Measurements from ENCODE around the gene CANX.
A peak's percentile ranks its signal among the peaks of the same experiment; 100 is the strongest.

CANX gene

DNA sequence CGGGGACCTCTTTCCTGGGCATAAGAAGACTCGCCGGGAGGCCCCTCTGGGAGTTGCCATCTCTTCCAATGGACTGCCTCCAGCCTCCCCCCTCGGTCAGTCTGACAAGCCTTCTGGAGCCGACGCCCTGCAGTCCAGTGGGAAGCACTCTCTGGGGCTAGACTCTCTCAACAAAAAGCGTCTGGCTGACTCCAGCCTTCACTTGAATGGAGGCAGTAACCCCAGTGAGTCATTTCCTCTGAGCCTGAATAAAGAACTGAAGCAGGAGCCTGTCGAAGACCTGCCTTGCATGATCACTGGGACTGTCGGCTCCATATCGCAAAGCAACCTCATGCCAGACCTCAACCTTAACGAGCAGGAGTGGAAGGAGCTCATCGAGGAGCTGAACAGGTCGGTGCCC lies 66.6 kb downstream of the CANX start:
- Histone ChIP-seq H3K36me3 (ENCODE audit: control insufficient read depth in 2 of 2, insufficient read depth in 2 of 2, low read length in 2 of 2) (peaks cover 28 to 33% of the 10 kb centered on the region in 2 donors), H3K4me3 (ENCODE audit: low read length in 2 of 2) (no peak overlapping the region), H3K9ac (ENCODE audit: low read depth in 1 of 2, low read length in 2 of 2) (peak overlapping the region in 1 of 2 donors; percentile 41), H3K4me1 (ENCODE audit: control insufficient read depth in 2 of 2, insufficient read depth in 2 of 2, low read length in 2 of 2) (peaks cover 27% of the 10 kb centered on the region in 2 donors), H3K27ac (ENCODE audit: low read depth in 2 of 2, low read length in 2 of 2) (no peak overlapping the region), H3K9me3 (ENCODE audit: control insufficient read depth in 2 of 2, low read length in 2 of 2) (no peaks in the 10 kb centered on the region), H3K27me3 (ENCODE audit: control insufficient read depth in 2 of 2, insufficient read depth in 2 of 2, low read length in 2 of 2) (no peaks in the 10 kb centered on the region)

DNA sequence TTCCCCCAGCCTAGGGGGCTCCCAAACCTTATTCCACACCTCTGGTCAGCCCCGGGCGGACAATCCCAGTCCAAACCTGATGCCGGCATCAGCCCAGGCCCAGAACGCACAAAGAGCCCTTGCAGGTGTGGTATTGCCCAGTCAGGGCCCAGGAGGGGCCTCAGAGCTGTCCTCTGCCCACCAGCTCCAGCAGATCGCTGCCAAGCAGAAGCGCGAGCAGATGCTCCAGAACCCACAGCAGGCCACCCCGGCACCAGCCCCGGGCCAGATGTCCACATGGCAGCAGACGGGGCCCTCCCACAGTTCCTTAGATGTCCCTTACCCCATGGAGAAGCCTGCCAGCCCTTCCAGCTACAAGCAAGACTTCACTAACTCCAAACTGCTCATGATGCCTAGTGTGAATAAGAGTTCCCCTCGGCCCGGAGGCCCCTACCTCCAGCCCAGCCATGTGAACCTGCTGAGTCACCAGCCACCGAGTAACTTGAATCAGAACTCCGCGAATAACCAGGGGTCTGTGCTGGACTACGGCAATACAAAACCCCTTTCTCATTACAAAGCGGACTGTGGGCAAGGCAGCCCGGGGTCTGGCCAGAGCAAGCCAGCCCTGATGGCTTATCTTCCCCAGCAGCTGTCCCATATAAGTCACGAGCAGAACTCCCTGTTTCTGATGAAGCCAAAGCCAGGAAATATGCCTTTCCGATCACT lies 67.4 kb downstream of the CANX start:
- Histone ChIP-seq H3K9me3 (ENCODE audit: control insufficient read depth in 2 of 2, low read length in 2 of 2) (no peaks in the 10 kb centered on the region), H3K36me3 (ENCODE audit: control insufficient read depth in 2 of 2, insufficient read depth in 2 of 2, low read length in 2 of 2) (peaks cover 35 to 38% of the 10 kb centered on the region in 2 donors), H3K9ac (ENCODE audit: low read depth in 1 of 2, low read length in 2 of 2) (no peak overlapping the region), H3K27me3 (ENCODE audit: control insufficient read depth in 2 of 2, insufficient read depth in 2 of 2, low read length in 2 of 2) (no peaks in the 10 kb centered on the region), H3K4me1 (ENCODE audit: control insufficient read depth in 2 of 2, insufficient read depth in 2 of 2, low read length in 2 of 2) (peaks cover 27% of the 10 kb centered on the region in 2 donors), H3K27ac (ENCODE audit: low read depth in 2 of 2, low read length in 2 of 2) (no peak overlapping the region), H3K4me3 (ENCODE audit: low read length in 2 of 2) (no peak overlapping the region)

DNA sequence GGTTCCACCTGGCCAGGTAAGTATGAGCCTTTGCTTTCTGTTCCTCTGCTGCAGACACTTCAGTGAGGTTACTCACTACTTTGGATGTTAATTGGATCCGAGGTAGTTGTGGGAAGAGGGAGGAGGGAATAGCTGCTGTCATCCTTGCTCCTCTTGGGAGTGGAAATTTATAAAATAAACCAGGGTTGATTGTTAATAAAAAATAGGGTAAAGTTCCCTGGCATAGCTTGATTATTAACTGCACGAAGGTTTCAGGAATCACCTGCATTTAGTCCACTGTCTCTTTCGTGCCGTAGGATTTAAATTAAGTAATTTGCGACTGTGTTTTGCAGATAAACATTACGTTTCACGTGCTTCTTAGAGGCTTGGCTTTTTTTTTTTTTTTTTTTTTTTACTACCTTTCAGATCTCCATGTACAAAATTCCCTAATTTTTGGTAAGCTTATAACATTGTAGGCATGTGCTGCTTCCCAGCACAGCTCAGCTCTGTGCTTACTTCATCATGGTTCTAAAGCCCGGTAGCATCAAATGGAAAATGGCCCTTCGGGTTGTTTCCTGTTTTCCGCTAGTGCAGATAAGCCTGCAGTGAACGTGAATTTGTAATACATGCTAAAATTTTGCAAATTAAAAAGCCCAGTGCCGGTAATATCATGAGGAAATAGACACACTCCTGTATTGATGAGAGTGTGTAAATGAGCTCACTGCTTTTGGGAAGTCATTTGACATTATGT lies 68.1 kb downstream of the CANX start:
- Histone ChIP-seq H3K9ac (ENCODE audit: low read depth in 1 of 2, low read length in 2 of 2) (no peak overlapping the region), H3K9me3 (ENCODE audit: control insufficient read depth in 2 of 2, low read length in 2 of 2) (no peaks in the 10 kb centered on the region), H3K27me3 (ENCODE audit: control insufficient read depth in 2 of 2, insufficient read depth in 2 of 2, low read length in 2 of 2) (no peaks in the 10 kb centered on the region), H3K27ac (ENCODE audit: low read depth in 2 of 2, low read length in 2 of 2) (no peak overlapping the region), H3K4me3 (ENCODE audit: low read length in 2 of 2) (no peak overlapping the region), H3K4me1 (ENCODE audit: control insufficient read depth in 2 of 2, insufficient read depth in 2 of 2, low read length in 2 of 2) (peaks cover 23% of the 10 kb centered on the region in 2 donors), H3K36me3 (ENCODE audit: control insufficient read depth in 2 of 2, insufficient read depth in 2 of 2, low read length in 2 of 2) (peaks cover 42 to 46% of the 10 kb centered on the region in 2 donors)

DNA sequence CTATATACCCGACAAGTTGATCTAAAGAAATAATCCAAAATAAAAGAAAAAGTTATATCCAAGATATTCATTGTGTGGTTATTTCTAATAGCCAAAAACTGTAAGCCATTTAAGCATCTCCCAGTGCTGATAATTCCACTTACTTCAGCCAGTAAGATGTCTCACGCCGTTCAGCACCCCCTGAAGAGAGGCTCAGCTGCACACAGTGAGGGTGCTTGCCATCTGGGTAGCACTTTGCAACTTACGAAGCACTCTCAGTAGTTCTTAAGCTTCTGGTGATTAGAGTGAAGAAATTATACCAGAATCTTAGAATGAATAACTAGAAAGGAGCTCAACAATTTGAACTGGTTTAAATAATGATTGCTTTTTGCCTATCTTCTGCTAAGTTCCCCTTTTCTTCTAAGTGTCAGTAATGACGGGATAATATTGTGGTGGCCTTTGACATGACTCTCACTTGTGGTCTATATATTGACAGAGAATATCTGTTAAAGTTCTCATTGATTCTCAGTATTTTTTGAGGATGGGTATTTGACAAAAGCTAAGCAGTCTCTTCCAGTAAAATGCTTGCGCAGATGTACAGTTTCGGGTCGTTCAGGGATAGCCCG lies 68.8 kb downstream of the CANX start:
- H3K36me3 ChIP-seq (ENCODE audit: control insufficient read depth in 2 of 2, insufficient read depth in 2 of 2, low read length in 2 of 2), result peaks cover 49 to 50% of the 10 kb centered on the region in 2 donors
- peaks cover 16% of the 10 kb centered on the region in 2 donors for H3K4me1 ChIP-seq (ENCODE audit: control insufficient read depth in 2 of 2, insufficient read depth in 2 of 2, low read length in 2 of 2)
- no peak overlapping the region for H3K4me3 ChIP-seq (ENCODE audit: low read length in 2 of 2)
- no peaks in the 10 kb centered on the region for H3K9me3 ChIP-seq (ENCODE audit: control insufficient read depth in 2 of 2, low read length in 2 of 2)
- H3K27ac ChIP-seq (ENCODE audit: low read depth in 2 of 2, low read length in 2 of 2), result no peak overlapping the region
- no peaks in the 10 kb centered on the region for H3K27me3 ChIP-seq (ENCODE audit: control insufficient read depth in 2 of 2, insufficient read depth in 2 of 2, low read length in 2 of 2)
- H3K9ac ChIP-seq (ENCODE audit: low read depth in 1 of 2, low read length in 2 of 2), result no peak overlapping the region

DNA sequence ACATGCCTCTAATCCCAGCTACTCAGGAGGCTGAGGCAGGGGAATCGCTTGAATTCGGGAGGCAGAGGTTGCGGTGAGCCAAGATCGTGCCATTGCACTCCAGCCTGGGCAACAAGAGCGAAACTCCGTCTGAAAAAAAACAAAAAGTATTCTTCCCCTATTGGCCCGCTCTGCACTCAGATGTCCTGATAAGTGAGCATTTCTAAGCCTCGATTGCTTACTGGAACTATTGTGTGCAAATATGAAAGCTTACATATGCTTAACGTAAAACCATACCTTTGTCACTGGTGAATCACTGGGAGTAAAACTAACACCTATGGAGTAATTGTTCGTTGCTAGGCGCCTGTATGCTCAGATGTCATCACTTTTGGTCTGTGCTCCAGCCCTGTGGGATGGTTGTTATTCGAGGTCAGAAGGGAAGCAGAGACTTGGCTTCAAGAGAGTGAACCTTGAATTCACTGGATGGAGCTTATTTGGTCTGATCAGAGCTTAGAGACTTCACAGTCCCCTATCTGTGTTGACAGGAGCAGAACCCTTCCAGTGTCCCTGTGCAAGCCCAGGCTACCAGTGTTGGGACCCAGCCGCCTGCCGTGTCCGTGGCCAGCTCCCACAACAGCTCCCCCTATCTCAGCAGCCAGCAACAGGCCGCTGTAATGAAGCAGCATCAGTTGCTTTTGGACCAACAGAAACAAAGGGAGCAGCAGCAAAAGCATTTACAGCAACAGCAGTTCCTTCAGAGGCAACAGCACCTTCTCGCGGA lies 69.7 kb downstream of the CANX start:
- no peaks in the 10 kb centered on the region for H3K27me3 ChIP-seq (ENCODE audit: control insufficient read depth in 2 of 2, insufficient read depth in 2 of 2, low read length in 2 of 2)
- no peak overlapping the region for H3K4me3 ChIP-seq (ENCODE audit: low read length in 2 of 2)
- no peak overlapping the region for H3K9ac ChIP-seq (ENCODE audit: low read depth in 1 of 2, low read length in 2 of 2)
- H3K27ac ChIP-seq (ENCODE audit: low read depth in 2 of 2, low read length in 2 of 2), result no peak overlapping the region
- H3K36me3 ChIP-seq (ENCODE audit: control insufficient read depth in 2 of 2, insufficient read depth in 2 of 2, low read length in 2 of 2), result peaks cover 56 to 58% of the 10 kb centered on the region in 2 donors
- H3K9me3 ChIP-seq (ENCODE audit: control insufficient read depth in 2 of 2, low read length in 2 of 2), result no peaks in the 10 kb centered on the region
- peaks cover 8% of the 10 kb centered on the region in 2 donors for H3K4me1 ChIP-seq (ENCODE audit: control insufficient read depth in 2 of 2, insufficient read depth in 2 of 2, low read length in 2 of 2)

DNA sequence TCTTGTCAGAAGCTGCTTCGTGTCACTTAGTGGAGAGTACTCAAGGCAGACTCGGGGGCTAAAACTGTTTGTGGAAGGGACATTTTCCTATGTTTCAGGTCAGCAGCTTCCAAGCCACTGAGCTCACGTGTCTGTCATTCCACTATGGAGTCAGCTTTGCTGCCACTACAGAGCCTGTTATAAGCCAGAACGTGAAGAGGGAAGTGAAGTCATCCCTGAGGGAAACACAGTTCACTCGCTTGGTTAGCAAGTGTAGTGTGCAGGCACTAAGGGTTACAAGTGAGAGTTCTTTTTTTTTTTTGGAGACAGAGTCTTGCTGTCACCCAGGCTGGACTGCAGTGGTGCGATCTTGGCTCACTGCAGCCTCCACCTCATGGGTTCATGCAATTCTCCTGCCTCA lies 70.5 kb downstream of the CANX start:
- H3K9ac ChIP-seq (ENCODE audit: low read depth in 1 of 2, low read length in 2 of 2), result no peak overlapping the region
- H3K27me3 ChIP-seq (ENCODE audit: control insufficient read depth in 2 of 2, insufficient read depth in 2 of 2, low read length in 2 of 2), result no peaks in the 10 kb centered on the region
- H3K4me3 ChIP-seq (ENCODE audit: low read length in 2 of 2), result no peak overlapping the region
- no peaks in the 10 kb centered on the region for H3K9me3 ChIP-seq (ENCODE audit: control insufficient read depth in 2 of 2, low read length in 2 of 2)
- H3K4me1 ChIP-seq (ENCODE audit: control insufficient read depth in 2 of 2, insufficient read depth in 2 of 2, low read length in 2 of 2), result peaks cover 3 to 8% of the 10 kb centered on the region in 2 donors
- H3K36me3 ChIP-seq (ENCODE audit: control insufficient read depth in 2 of 2, insufficient read depth in 2 of 2, low read length in 2 of 2), result peaks cover 63 to 66% of the 10 kb centered on the region in 2 donors
- H3K27ac ChIP-seq (ENCODE audit: low read depth in 2 of 2, low read length in 2 of 2), result no peak overlapping the region

DNA sequence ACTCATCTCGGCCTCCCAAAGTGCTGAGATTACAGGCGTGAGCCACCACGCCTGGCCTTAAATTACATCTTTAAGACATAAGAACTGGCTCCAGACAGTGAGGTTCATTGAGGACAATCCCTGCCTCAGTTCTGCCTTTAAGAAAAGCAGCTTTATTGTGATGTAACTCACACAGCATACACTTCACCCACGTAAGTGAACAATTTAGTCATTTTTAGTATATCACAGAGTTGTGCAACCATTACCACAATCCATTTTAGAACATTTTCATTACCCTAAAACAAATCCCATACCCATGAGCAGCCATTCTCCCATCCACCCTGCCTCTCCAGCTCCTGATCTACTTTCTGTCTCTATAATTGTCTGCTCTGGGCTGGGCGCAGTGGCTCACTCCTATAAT lies 71.0 kb downstream of the CANX start:
- no peak overlapping the region for H3K27ac ChIP-seq (ENCODE audit: low read depth in 2 of 2, low read length in 2 of 2)
- H3K9me3 ChIP-seq (ENCODE audit: control insufficient read depth in 2 of 2, low read length in 2 of 2), result no peaks in the 10 kb centered on the region
- peaks cover 67 to 68% of the 10 kb centered on the region in 2 donors for H3K36me3 ChIP-seq (ENCODE audit: control insufficient read depth in 2 of 2, insufficient read depth in 2 of 2, low read length in 2 of 2)
- peaks cover 3 to 8% of the 10 kb centered on the region in 2 donors for H3K4me1 ChIP-seq (ENCODE audit: control insufficient read depth in 2 of 2, insufficient read depth in 2 of 2, low read length in 2 of 2)
- no peak overlapping the region for H3K9ac ChIP-seq (ENCODE audit: low read depth in 1 of 2, low read length in 2 of 2)
- H3K27me3 ChIP-seq (ENCODE audit: control insufficient read depth in 2 of 2, insufficient read depth in 2 of 2, low read length in 2 of 2), result no peaks in the 10 kb centered on the region
- no peak overlapping the region for H3K4me3 ChIP-seq (ENCODE audit: low read length in 2 of 2)

DNA sequence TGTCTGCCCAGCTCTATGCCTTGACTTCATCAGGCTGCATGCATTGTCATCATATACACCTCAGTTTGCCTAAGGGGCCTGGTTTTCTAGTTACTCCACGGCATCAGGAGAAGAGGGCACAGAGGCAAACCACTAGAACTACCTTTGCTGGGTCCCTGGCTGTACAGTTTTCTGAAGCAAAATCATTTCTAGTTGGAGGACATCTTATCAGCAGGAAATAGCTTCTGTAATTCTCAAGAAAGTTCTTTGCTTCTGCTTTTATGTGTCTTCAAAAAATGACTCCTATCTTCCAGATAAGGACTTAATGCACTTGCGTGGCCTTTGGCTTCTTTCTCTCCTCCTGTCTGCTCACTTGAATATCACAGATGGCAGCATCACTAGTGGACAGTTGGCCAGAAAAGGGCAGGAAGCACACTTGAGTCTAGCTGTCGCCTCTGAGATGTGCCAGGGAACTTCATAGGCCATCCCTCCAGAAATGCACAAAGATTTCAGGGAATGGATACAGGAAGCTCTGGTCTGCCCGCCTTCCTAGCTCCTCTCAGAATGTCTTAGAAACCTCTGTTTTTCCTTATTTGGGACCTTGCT lies 72.6 kb downstream of the CANX start:
- Histone ChIP-seq H3K4me3 (ENCODE audit: low read length in 2 of 2) (no peak overlapping the region), H3K4me1 (ENCODE audit: control insufficient read depth in 2 of 2, insufficient read depth in 2 of 2, low read length in 2 of 2) (peaks cover 3 to 5% of the 10 kb centered on the region in 2 donors), H3K27me3 (ENCODE audit: control insufficient read depth in 2 of 2, insufficient read depth in 2 of 2, low read length in 2 of 2) (no peaks in the 10 kb centered on the region), H3K36me3 (ENCODE audit: control insufficient read depth in 2 of 2, insufficient read depth in 2 of 2, low read length in 2 of 2) (peaks cover 70 to 71% of the 10 kb centered on the region in 2 donors), H3K9ac (ENCODE audit: low read depth in 1 of 2, low read length in 2 of 2) (no peak overlapping the region), H3K9me3 (ENCODE audit: control insufficient read depth in 2 of 2, low read length in 2 of 2) (no peaks in the 10 kb centered on the region), H3K27ac (ENCODE audit: low read depth in 2 of 2, low read length in 2 of 2) (no peak overlapping the region)

DNA sequence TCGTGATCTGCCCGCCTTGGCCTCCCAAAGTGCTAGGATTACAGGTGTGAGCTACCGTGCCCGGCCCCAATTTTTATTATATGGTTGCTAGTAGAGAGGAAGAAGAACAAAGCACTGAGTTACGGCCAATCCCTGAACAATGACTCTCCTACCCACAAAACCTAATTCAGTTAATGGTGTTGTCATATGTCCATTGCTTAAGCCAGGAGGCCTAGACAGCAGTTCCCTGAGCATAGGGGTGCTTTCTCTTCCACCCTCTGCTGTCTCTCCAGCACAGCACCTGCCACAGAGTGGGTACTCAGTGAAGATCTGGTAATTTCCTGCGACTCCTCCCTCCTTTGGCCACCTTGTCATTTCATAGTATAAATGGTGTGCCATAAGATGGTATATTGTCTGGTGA lies 73.6 kb downstream of the CANX start:
- Histone ChIP-seq H3K9ac (ENCODE audit: low read depth in 1 of 2, low read length in 2 of 2) (no peak overlapping the region), H3K36me3 (ENCODE audit: control insufficient read depth in 2 of 2, insufficient read depth in 2 of 2, low read length in 2 of 2) (peaks cover 66 to 67% of the 10 kb centered on the region in 2 donors), H3K4me1 (ENCODE audit: control insufficient read depth in 2 of 2, insufficient read depth in 2 of 2, low read length in 2 of 2) (peaks cover 2 to 5% of the 10 kb centered on the region in 2 donors), H3K27ac (ENCODE audit: low read depth in 2 of 2, low read length in 2 of 2) (no peak overlapping the region), H3K27me3 (ENCODE audit: control insufficient read depth in 2 of 2, insufficient read depth in 2 of 2, low read length in 2 of 2) (no peaks in the 10 kb centered on the region), H3K4me3 (ENCODE audit: low read length in 2 of 2) (no peak overlapping the region), H3K9me3 (ENCODE audit: control insufficient read depth in 2 of 2, low read length in 2 of 2) (no peaks in the 10 kb centered on the region)

Measured in mucosa of rectum (tissue), 2 donors.